Umbilical cord (tissue), 2 donors: ENCODE data around the gene CDH23. TPM values are rescaled to one million over a fixed set of nuclear protein-coding genes. Genes with fewer than 3 reads are reported as not detected.

Source experiments
- DNase-seq: peaks from one replicate; pipeline ENCODE4 v3.0.0-alpha.2; 2015; ENCODE audit warnings: low spot score
- total RNA-seq: library from RNA; depleted of rRNA; stranded (reverse); fragments of >200 nt; gene quantifications from one replicate; pipeline ENCODE4 v1.2.3, GENCODE V29; 2014; ENCODE audit warnings: low replicate concordance; ENCODE audit not compliant: insufficient read depth

CDH23 gene
- total RNA-seq, 1 donor from 2014 or later: 7.0 TPM

DNA sequence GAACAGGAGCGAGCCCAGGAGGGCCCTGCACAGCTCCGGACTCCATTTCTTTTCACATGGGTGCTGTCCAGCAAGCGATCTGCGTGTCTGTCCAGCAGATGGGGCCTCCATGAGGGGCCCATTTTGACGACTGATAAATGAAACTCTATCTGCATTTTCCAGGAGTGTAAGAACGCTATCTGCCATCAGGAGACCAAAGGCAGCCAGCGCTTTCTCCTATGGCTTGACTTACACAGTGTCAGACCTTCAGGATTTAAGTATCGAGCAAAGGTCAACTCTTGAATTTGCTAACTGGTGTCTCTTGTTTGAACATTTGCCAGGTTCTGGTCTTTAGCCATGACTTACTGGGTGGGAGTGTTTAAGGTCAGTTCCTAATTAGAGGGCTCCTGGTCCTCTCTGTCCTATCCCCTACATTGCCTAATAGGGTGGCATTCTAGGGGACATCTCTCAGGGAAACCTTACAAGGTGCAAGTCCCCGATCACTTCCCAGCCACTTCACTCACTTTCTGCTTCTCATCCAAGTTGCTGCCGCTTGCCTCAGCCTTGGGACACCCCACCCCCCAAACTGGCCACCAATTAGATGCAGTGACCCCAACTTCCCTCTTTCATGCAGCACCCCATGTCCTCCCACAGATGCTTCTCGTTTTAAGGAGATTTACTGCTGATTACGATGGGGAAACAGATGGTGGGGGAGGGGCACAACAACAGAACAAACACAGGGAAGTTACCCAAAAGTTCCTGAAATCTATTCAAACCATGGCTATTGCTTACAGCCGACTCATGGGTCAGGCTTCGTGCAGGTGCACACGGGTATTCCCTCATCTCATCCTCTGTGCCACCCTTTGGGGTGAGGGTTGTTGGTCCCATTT lies 356.6 kb downstream of the CDH23 start:
- peak; percentile 40 for DNase-seq

GRCh38 chr10:71753960-71754505 lies 357.3 kb downstream of the CDH23 start:
- DNase-seq: no peak

DNA sequence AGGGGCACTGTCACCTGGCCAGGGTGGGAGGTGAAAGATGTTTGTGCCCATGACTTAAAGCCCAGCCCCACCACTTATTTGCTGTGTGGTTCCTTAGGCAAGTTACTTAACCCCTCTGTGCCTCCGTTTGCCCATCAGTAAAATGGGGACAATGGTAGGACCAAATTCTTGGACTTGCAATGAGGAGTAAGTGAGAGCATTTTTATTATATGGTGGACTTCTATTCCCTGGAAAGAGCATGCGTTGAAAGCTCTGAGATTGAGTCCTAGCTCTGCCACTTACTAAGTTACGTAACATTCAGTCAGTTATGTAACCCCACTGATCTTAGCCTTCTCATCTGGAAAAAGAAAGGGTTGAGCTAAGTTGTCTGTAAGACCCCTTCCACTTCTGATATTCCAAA lies 357.8 kb downstream of the CDH23 start:
- no peak for DNase-seq

DNA sequence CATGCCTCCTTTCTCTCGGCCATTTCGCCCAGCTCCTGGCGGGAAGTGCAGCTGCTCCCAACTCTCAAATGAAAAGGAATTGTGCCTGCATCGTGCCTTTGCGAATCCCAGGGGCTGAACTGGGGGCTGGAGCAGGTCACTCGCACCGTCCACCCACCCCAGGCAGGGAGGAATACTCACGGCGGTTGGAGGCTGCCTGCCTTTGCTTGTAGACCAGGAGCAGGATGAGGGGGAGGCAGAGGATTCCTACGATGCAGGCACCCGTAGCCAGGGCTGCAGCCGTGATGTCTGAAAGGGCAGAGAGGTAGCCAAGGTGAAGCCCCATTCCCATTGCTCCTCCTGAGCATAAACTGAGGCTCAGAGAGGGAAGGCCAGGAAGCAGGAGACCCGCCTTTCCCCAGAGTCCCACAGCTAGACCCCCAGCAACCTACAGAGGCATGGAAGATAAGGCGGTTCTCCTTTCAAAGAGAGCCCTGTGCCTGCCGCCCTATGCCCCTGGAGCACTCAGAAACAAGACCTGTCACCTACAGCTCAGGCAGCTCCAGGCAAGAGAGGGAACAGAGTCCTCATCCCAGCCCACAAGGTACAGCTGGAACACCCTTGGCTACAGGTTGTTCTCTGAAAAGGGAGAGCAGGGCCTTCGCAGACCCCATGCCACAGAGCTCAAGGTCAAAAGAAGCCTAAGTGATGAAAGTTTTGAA lies 358.6 kb downstream of the CDH23 start:
- DNase-seq: no peak

DNA sequence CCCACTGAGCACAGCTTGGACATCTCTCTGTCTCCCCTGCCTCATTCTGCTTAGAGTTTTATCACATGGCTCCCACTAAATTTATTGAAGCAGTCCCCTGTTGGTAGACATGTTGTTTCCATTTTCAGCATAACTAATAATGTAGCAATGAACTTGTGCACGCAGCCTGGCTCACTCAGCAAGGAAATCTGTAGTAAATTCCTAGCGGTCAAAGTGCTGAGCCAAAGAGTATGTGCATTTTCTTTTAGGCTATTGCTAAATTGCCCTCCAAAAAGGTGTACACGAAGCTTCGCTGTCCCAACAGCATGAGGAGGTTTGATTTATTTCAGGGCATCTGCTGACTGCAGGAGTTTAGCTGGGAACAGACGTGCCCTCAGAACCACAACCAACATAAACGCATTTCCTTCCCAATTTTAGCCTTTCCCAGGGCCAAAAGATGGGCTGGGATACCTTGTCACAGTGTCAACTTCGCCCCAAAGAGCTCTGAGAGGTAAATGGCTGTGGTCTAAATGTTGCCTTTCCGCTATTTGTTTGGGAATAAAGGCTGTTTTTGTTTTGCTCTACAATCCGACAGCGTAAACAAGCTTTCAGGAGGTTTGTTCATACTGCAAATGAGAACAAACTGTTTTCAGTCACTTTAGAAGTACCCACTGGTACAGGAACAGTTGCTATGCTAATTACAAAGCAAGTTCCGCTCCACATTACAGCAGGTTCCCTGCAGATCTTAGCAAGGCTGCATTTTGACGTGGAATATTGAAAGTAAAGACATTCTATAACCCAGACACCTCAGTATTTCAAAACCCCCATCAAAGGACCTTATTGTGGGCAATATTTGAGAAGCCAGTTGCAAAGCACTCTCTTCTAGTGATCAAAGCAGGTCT lies 359.8 kb downstream of the CDH23 start:
- no peak for DNase-seq

DNA sequence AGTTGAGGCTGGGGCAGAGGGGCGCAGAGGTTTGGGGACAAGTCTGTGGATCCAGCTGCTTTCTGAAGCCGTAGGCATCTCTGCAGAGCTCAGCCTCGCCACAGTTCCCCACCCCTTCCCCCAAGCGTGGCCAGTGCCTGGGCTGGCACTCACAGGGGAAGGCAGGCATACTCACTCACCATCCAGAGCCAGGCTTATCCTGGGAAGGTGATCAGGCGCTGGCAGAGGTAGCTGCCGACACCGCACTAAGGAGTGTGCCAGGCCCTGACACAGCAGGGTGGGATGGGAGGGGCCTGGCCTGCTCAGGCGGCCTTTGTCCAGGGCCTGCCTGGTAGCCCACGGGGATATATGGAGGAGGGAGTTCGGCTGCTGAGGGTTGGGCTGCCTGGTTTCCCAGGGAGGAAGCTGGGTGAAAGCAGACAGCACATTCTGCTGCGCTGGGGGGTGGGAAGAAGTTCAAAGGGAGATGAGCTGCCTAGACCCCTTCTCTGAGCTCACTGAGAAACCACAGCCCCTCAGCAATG lies 360.7 kb downstream of the CDH23 start:
- DNase-seq: no peak

DNA sequence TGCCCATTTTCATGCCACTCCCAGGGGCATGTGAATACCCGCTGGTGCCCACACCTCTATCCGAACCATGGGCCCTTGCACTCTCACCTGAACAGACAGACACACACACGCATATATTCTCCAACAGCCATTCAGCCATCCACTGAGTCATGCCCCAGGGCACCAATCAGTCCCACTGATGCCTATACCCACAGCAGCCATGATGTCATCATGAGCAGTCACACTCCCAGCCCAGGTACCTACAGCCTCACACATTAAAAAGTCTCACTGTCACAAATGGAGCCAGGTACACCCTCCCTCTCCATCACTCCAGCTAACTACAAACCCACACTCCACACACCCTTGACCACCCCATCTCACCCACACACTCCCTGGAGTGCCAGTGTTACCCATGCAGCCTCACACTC lies 364.4 kb downstream of the CDH23 start:
- no peak for DNase-seq

- no peak for DNase-seq
Observed at GRCh38 chr10:71761541-71762113, 364.9 kb downstream of the CDH23 start.

GRCh38 chr10:71762324-71762723 lies 365.6 kb downstream of the CDH23 start:
- no peak for DNase-seq

DNA sequence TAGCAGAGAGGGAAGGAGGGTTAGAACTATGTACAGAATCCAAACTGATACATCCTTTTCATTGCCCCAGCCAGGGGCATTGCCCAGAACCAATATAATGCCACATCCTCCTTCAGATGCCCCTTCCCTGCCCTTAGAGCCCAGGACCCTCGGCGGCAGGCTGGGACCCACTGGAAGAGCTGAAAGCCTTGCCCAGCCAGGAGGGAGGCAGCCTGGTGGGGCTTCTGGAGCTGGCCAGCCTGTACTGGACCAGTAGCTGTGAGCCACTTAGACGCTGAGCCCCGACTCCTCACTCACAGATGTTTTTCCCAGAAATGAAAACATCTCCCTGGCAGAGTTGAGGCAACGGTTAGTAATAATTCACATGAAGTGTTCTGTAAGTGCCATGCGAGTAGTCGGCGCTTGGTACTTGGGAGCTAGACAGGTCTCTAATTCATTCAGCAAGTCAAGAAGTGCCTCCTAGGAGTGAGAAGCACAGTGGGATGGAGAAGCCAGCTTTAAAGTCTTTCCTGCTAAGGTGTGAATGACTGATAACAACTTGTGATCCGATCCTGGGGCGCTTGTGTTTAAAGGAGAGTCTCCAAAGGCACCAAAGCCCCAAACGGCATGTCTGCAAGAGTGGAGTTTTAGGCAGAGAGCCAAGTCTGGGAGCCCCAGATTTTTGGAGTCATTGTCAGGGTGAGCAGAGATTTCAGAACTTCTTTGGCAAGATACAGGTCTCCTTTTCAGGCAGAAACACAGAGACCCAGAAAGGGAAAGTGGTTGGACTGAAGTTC lies 366.8 kb downstream of the CDH23 start:
- DNase-seq: no peak

- DNase-seq: no peak
Observed at GRCh38 chr10:71765176-71765904, 368.6 kb downstream of the CDH23 start.

DNA sequence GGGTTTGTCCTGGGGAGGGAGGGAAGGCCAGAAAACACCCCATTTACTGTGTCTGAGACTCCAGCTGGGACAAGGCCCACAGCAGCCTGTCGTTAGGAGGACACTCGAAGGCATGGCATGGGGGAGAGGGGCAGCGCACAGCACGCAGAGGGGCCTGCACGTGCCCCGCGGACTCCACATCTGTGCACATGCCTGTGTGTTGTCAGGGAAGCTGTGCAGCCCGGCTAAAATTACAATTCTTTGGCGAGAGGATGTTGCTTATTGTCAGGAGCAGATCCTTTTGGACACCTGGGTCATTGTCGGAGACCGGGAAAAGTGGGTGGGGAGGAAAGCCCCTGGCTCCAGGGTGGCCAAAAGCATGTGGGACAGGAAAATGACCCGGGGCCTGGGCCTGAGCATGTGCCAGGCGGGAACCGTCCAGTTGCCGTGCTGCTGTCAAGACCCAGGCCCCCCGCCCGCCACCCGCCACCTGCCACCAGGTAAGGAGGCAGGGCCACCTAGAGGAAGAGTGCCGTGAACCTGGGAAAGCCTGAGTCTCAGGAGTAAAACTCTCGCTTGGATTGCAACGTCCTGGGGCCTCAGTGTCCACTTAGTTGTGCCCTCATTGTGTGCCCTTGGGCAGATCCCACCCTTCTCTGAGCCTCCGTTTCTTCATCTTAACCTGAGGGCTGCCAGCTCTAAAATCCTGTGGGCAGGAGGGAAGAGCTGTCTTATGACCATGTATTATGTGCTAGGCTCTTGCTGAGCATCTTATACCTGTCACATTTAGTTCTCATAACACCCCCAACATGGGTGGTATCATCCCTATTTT lies 369.4 kb downstream of the CDH23 start:
- no peak for DNase-seq

- peak; percentile 84 for DNase-seq
Observed at GRCh38 chr10:71766717-71767419, 370.1 kb downstream of the CDH23 start.

- no peak for DNase-seq
Observed at GRCh38 chr10:71767420-71768035, 370.8 kb downstream of the CDH23 start.

- DNase-seq: peak; percentile 63
Observed at GRCh38 chr10:71769279-71769823, 372.6 kb downstream of the CDH23 start.

DNA sequence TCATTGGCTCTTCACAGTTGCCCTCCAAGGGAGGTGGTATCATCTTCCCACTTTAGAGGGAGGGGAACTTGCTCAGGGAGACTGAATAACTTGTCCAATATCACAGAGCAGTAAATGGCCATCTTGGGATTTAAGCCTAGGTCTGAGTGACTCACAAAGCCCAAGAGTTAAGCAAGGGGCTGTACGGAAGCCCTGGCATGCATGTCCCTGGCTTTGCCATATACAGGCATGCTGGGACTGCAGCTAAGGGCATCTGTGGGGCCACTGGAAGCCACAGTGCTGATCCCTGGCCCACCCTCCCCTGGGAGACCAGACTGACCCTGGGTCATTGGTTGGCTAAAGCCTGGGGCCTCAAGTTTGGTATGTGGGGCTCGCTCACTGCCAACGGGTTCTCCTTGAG lies 373.5 kb downstream of the CDH23 start:
- no peak for DNase-seq

DNA sequence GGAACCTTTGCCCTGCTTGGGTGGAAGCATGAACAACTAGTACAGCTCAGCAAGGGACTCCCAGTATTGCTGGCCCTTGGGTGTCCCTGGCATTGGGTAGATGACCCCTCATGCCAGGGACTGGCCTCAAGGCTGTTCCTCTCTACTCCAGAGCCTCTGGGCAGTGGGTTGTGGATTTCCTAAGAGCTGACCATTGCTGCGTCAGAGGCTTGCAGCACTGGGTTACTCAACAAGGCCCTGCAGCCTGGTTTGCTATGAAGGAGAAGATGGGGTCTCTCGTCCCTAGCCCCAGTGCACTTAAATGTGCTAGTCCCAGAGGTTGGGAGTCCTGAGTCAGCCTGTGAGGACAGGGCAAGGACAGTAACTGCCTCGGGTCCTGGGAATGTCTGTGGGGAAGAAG lies 374.1 kb downstream of the CDH23 start:
- DNase-seq: no peak
